ENCODE measurements around the gene ABCG4. TPM values are rescaled to one million over a fixed set of nuclear protein-coding genes. Genes with fewer than 3 reads are reported as not detected.
"Not testable (repeated sequence)": the region's sequence is repeated elsewhere in the genome, so short reads cannot be mapped to it uniquely, and the experiment has no call there.

Gene ABCG4
- total RNA-seq, 1 donor from 2014 or later, result 1.1 TPM

- ATAC-seq, result no peak
Measured at GRCh38 chr11:119114351-119114750, 34.5 kb upstream of the ABCG4 start.

DNA sequence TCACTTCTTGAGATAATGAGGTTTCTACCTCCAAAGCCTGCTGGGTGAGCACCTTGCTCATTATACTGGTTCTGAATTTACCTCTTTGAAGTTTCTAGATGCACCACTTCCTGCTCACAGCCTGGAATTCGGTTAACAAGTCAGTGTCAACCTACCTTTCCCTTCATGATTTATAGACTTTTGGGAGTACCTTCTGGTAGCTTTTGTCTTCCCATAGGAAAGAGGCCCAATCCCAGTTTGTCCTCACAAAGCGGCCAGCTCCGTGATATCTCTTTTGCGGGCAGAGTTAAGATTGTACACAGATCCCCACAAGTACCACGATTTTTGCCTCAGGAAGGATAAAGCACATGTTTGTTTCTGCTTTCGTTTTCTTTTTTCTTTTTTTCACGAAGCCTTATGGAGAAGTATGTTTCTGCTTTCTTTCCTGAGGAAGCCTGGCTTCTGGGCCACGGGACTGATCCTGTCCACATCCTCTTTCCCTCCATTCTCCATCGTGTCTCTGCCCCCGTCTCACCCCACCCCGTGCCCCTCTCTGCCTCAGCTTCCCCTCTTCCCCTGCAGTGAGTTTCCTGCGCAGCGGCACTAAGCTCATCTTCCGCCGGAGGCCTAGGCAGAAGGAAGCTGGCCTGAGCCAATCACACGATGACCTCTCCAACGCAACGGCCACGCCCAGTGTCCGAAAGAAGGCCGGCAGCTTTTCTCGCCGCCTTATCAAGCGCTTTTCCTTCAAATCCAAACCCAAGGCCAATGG is 33.2 kb upstream of the ABCG4 start:
- peak; percentile 66 for DNase-seq
- intact Hi-C loops (cut with micrococcal nuclease), result no loop called here
- ATAC-seq, result peak; percentile 60

More at GRCh38 chr11:119114351-119114750, 34.5 kb upstream of the ABCG4 start:
- DNase-seq, result no peak
- intact Hi-C loops (cut with micrococcal nuclease), result no loop called here

GRCh38 chr11:119116235-119116594 is 32.6 kb upstream of the ABCG4 start:
- ATAC-seq, result no peak
- intact Hi-C loops (cut with micrococcal nuclease), result no loop called here
- DNase-seq, result no peak

GRCh38 chr11:119116601-119117000 is 32.3 kb upstream of the ABCG4 start:
- DNase-seq (no peak), ATAC-seq (no peak)
- intact Hi-C loops (cut with micrococcal nuclease), result no loop called here

- no peak for DNase-seq
- intact Hi-C loops (cut with micrococcal nuclease), result no loop called here
- ATAC-seq, result no peak
Measured at GRCh38 chr11:119117004-119117706, 31.7 kb upstream of the ABCG4 start.

DNA sequence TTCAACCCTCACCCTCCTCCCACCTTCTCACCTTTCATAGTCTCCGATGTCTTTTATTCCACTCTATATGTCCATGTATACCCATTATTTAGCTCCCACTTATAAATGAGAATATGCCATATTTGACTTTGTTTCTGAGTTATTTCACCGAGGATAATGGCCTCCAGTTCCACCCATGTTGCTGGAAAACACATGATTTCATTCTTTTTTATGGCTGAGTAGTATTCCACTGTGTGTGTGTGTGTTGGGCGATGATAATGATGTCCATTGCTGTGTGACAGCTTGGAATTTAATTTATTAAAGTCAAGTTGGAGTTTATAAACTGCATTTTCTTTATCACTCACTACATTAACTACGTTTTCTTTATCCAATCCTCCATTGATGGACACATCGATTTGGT is 30.6 kb upstream of the ABCG4 start:
- no peak for DNase-seq
- no peak for ATAC-seq
- intact Hi-C loops (cut with micrococcal nuclease), result no loop called here

DNA sequence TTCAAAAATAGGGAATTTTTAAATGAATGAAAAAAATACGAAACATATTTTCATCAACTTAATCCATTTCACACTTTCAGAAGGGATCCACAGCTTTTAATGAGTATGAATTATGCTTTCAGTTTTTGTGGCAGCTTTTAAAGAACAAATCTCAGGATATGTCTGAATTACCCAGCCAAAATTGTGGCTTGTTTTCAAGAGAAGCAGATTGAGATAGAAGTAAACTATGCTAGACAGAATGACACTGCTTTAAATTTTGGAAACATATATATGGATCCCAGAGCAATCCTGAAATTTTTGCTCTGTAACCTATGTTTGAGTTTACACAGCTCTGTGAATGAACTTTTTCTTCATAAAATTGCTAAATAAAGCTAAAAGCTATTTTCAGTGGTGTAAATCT is 29.9 kb upstream of the ABCG4 start:
- intact Hi-C loops (cut with micrococcal nuclease), result no loop called here
- no peak for DNase-seq
- no peak for ATAC-seq

DNA sequence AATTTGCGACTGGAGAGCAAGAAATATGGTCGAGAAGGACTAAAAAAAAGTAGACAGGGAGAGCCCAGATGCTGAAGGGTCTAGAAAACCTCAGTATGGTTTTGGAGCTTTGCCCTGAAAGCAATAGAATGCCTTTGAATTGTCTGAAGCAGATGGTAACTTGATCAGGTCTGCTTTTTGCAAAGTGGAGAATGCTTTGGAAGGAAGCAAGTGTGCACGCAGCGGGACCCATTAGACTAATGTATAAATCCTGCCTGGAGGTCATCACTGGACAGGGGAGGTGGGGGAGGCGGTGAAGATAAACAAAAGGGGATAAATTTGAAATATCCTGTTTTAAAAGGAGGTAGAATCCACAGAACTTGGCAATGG is 28.2 kb upstream of the ABCG4 start:
- intact Hi-C loops (cut with micrococcal nuclease), result no loop called here
- no peak for ATAC-seq
- no peak for DNase-seq

DNA sequence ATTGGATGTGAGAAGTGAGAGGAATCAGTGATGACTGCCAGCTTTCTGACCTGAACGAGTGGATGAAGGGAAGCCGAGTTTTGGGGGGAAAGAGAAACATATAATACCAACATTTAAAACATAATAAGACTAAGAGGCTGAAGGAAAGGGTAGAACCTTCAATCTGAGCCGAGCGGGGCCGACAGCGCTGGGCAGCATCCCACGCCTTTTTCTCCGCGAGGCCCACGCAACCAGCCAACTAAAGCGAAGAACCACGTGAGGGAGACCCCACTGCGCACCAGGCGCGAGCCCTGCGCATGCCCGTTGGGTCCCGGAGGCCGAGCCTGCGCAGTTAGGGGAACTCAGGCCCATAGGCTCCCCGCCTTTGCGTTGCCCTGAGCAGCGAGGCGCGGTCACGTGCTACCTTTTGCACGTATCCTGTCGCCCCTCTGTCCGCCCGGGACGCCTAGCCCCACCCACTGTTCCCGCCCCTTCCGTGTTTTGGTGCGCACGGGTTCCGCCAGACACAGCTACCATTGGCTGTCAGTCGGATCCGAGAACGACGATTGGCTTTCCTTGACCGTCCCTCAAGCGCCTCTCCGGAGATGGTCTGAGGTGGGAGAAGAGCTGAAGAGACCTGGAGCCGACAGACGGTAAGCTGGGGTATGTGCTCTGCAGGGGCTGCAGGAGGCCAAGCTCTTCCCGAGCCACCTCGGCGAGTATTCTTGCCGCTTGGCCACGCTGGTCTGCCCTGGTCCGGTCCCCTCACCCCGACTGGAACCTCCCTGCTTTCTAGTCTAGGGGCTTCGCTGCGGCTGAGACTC is 27.6 kb upstream of the ABCG4 start, which contains the start of gene HINFP:
Gene HINFP, plus strand, starts transcription at position 573 of the 803 bp plus-strand sequence. CDS start 5,365 bp downstream, outside the sequence.
- intact Hi-C loops (cut with micrococcal nuclease), result no loop called here

GRCh38 chr11:119121811-119122124 is 27.1 kb upstream of the ABCG4 start:
- intact Hi-C loops (cut with micrococcal nuclease), result no loop called here
- ATAC-seq, result no peak
- no peak for DNase-seq

More for the DNA sequence above, 27.6 kb upstream of the ABCG4 start, which contains the start of gene HINFP:
- DNase-seq, result peak; percentile 100
- peak; percentile 99 for ATAC-seq

DNA sequence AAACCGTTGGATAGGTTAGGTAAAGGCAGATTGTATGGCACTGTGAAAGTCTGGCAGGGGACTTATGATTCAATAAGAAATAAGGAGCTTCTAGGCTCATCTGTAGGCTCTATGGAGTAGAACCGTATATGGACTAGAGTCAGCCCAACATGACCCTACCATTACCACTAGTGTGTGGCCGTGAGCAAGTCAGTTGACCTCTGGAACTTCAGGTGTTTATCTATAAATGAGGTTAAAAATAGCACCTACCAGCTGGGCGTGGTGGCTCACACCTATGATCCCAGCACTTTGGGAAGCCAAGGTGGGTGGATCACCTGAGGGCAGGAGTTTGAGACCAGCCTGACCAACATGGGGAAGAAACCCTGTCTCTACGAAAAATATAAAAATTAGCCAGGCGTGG is 23.0 kb upstream of the ABCG4 start:
- intact Hi-C loops (cut with micrococcal nuclease), result no loop called here
- ATAC-seq (no peak), DNase-seq (no peak)

- intact Hi-C loops (cut with micrococcal nuclease), result no loop called here
- no peak for DNase-seq
- ATAC-seq, result no peak
Measured at GRCh38 chr11:119126675-119127268, 22.1 kb upstream of the ABCG4 start.

DNA sequence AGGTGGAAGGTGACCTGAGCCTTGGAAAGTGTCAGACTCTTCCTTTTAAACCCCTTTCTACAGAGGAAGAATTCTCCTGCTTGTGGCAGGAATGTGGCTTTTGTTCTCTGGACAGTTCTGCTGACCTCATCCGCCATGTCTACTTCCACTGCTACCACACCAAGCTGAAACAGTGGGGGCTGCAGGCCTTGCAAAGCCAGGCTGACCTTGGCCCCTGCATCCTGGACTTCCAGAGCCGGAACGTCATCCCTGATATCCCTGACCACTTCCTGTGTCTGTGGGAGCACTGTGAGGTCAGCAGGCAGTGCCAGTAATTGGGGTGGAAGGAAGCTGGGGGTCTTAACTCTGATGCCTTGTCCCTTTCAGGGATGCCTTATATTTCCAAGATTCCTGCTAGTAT is 18.2 kb upstream of the ABCG4 start:
- intact Hi-C loops (cut with micrococcal nuclease), result no loop called here
- DNase-seq, result no peak
- ATAC-seq, result no peak

- intact Hi-C loops (cut with micrococcal nuclease), result no loop called here
- ATAC-seq (peak; percentile 45), DNase-seq (no peak)
Measured at GRCh38 chr11:119134389-119134978, 14.4 kb upstream of the ABCG4 start.

GRCh38 chr11:119139276-119139675 is 9.6 kb upstream of the ABCG4 start:
- intact Hi-C loops (cut with micrococcal nuclease); ATAC-seq; DNase-seq: not testable (repeated sequence)

- ATAC-seq (peak; percentile 81), DNase-seq (peak; percentile 56)
- intact Hi-C loops (cut with micrococcal nuclease), result no loop called here
Measured at GRCh38 chr11:119144825-119145486, 3.9 kb upstream of the ABCG4 start.

DNA sequence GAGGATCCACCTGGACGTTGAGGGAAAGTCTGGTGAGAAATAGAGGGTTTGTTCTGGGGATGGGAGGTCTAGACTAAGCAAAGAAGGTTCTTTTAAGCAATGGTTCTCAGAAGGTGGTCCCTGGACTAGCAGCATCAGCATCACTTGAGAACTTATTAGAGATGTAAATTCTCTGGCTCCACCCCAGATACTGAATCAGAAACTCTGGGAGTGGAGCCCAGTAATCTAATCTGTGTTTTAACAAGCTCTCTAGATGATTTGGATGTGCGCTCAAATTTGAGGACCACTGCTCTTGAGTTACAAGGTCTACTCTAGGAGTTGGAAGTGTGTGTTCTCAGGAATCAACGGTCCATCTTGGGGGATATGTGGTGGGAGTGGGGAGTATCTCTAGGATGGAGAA is 3.3 kb upstream of the ABCG4 start:
- DNase-seq, result no peak
- intact Hi-C loops (cut with micrococcal nuclease), result no loop called here
- ATAC-seq, result no peak

GRCh38 chr11:119147604-119148333 is 1.1 kb upstream of the ABCG4 start:
- intact Hi-C loops (cut with micrococcal nuclease), result no loop called here
- ATAC-seq, result no peak

More at GRCh38 chr11:119147604-119148333, 1.1 kb upstream of the ABCG4 start:
- DNase-seq, result no peak

Data from left ventricle myocardium superior (tissue), 1 donor.